ENCODE data around the gene FAM120B. TPM values are rescaled to one million over a fixed set of nuclear protein-coding genes. Genes with fewer than 3 reads are reported as not detected.
"Not testable (repeated sequence)": the region's sequence is repeated elsewhere in the genome, so short reads cannot be mapped to it uniquely, and the experiment has no call there.

Gene FAM120B
- total RNA-seq, 4 donors from 2014 or later: 21.8 to 25.7 (median 22.7) TPM

- no peak for TF ChIP-seq CTCF (IDR thresholded peaks at IDR 0.05)
- TF ChIP-seq POLR2A (IDR thresholded peaks at IDR 0.05): no peak
- no peak for DNase-seq (ENCODE audit: low spot score in 2 of 2)
- no peak overlapping the region for H3K4me3 ChIP-seq (ENCODE audit: low read depth, poor library complexity, severe bottlenecking)
- WGBS, 2 donors: 61 to 69% methylated on average over 13 of the region's 13 CpGs
- intact Hi-C loops (cut with DNase I; ENCODE audit: low total_unique reads): no loop called here
Measured at GRCh38 chr6:170407200-170407599, 100.6 kb downstream of the FAM120B start.

GRCh38 chr6:170407932-170408331 is 101.4 kb downstream of the FAM120B start:
- intact Hi-C loops (cut with DNase I; ENCODE audit: low total_unique reads): no loop called here
- 82 to 94% methylated on average over 4 of the region's 4 CpGs for WGBS, 2 donors
- TF ChIP-seq CTCF (IDR thresholded peaks at IDR 0.05) (no peak), POLR2A (IDR thresholded peaks at IDR 0.05) (no peak)
- H3K4me3 ChIP-seq (ENCODE audit: low read depth, poor library complexity, severe bottlenecking): no peak overlapping the region
- no peak for DNase-seq (ENCODE audit: low spot score in 2 of 2)

GRCh38 chr6:170409746-170410145 is 103.2 kb downstream of the FAM120B start:
- WGBS, 2 donors: 92 to 93% methylated on average over 8 of the region's 8 CpGs
- H3K4me3 ChIP-seq (ENCODE audit: low read depth, poor library complexity, severe bottlenecking); intact Hi-C loops (cut with DNase I; ENCODE audit: low total_unique reads); DNase-seq (ENCODE audit: low spot score in 2 of 2): not testable (repeated sequence)

- no peak for DNase-seq (ENCODE audit: low spot score in 2 of 2)
- TF ChIP-seq CTCF (IDR thresholded peaks at IDR 0.05) (no peak), POLR2A (IDR thresholded peaks at IDR 0.05) (no peak)
- H3K4me3 ChIP-seq (ENCODE audit: low read depth, poor library complexity, severe bottlenecking): no peak overlapping the region
- 91 to 94% methylated on average over 5 of the region's 5 CpGs for WGBS, 2 donors
- intact Hi-C loops (cut with DNase I; ENCODE audit: low total_unique reads): no loop called here
Measured at GRCh38 chr6:170410241-170410640, 103.7 kb downstream of the FAM120B start.

GRCh38 chr6:170415318-170415717 is 108.8 kb downstream of the FAM120B start:
- TF ChIP-seq POLR2A (IDR thresholded peaks at IDR 0.05) (no peak), CTCF (IDR thresholded peaks at IDR 0.05) (no peak)
- intact Hi-C loops (cut with DNase I; ENCODE audit: low total_unique reads): no loop called here
- WGBS, 2 donors: 84 to 86% methylated on average over 4 of the region's 4 CpGs
- no peak for DNase-seq (ENCODE audit: low spot score in 2 of 2)
- H3K4me3 ChIP-seq (ENCODE audit: low read depth, poor library complexity, severe bottlenecking): no peak overlapping the region

- 80% methylated on average over 8 of the region's 8 CpGs for WGBS, 2 donors
- H3K4me3 ChIP-seq (ENCODE audit: low read depth, poor library complexity, severe bottlenecking): no peak overlapping the region
- TF ChIP-seq POLR2A (IDR thresholded peaks at IDR 0.05) (no peak), CTCF (IDR thresholded peaks at IDR 0.05) (no peak)
- DNase-seq (ENCODE audit: low spot score in 2 of 2): no peak
- intact Hi-C loops (cut with DNase I; ENCODE audit: low total_unique reads): no loop called here
Measured at GRCh38 chr6:170416303-170416702, 109.7 kb downstream of the FAM120B start.
